Esophagus squamous epithelium (tissue), 4 donors: ENCODE data around the gene PSMB2.

Experiments used
- CTCF ChIP-seq, 6 experiments: fragments of 450-650 bp in 4 of 6; fragments of 200-600 bp in 2 of 6; sonication (generic) in 2 of 6; IDR thresholded peaks; one replicate each; pipeline ENCODE4 v1.5.1; 2016 to 2019; ENCODE audit warnings: antibody characterized with exemption in 6 of 6, mild to moderate bottlenecking in 4 of 6, moderate library complexity in 4 of 6
- POLR2A ChIP-seq, 4 donors: fragments of 450-650 bp; IDR thresholded peaks; one replicate each; pipeline ENCODE4 v1.6.1; 2017; ENCODE audit warnings: antibody characterized with exemption in 4 of 4, mild to moderate bottlenecking in 4 of 4, moderate library complexity in 3 of 4

- no peak for TF ChIP-seq CTCF (IDR thresholded peaks at IDR 0.05)
- no peak for TF ChIP-seq POLR2A (IDR thresholded peaks at IDR 0.05)
Measured at GRCh38 chr1:35661474-35661795, 20.1 kb upstream of the PSMB2 start.
